ENCODE results near the gene APCDD1L. TPM values are rescaled to one million over a fixed set of nuclear protein-coding genes. Genes with fewer than 3 reads are reported as not detected.

Gene APCDD1L
- total RNA-seq, 4 donors from 2014 or later, result 0.33 to 1.7 (median 1.1) TPM

GRCh38 chr20:58531063-58531462 is 15.9 kb upstream of the APCDD1L start:
- no peak overlapping the region for H3K27ac ChIP-seq (replicated peaks in 1 of 4)
- intact Hi-C loops (cut with DNase I), result no loop called here
- DNase-seq (ENCODE audit: extremely low spot score), result no peak
- no peaks in the 10 kb centered on the region for H3K4me1 ChIP-seq
- H3K36me3 ChIP-seq, result no peaks in the 10 kb centered on the region
- no peak overlapping the region for H3K4me3 ChIP-seq
- TF ChIP-seq POLR2AphosphoS5 (IDR thresholded peaks at IDR 0.05), result no peak
- no peak for TF ChIP-seq POLR2A (IDR thresholded peaks at IDR 0.05; ENCODE audit: low read depth)
- TF ChIP-seq CTCF (IDR thresholded peaks at IDR 0.05), result no peak
- no peak for TF ChIP-seq EP300 (IDR thresholded peaks at IDR 0.05)
- H3K27me3 ChIP-seq, result no peaks in the 10 kb centered on the region
- H3K9me3 ChIP-seq, result peaks cover 0 to 46% (median 28%) of the 10 kb centered on the region in 4 donors

- Histone ChIP-seq H3K27ac (replicated peaks in 1 of 4) (no peak overlapping the region), H3K36me3 (no peaks in the 10 kb centered on the region), H3K27me3 (no peaks in the 10 kb centered on the region), H3K4me3 (no peak overlapping the region), H3K9me3 (peaks cover 0 to 59% (median 33%) of the 10 kb centered on the region in 4 donors), H3K4me1 (no peaks in the 10 kb centered on the region)
- WGBS, result 93% methylated on average over 1 of the region's 1 CpG
- intact Hi-C loops (cut with DNase I), result no loop called here
- no peak for DNase-seq (ENCODE audit: extremely low spot score)
- TF ChIP-seq CTCF (IDR thresholded peaks at IDR 0.05) (no peak), POLR2AphosphoS5 (IDR thresholded peaks at IDR 0.05) (no peak), EP300 (IDR thresholded peaks at IDR 0.05) (no peak), POLR2A (IDR thresholded peaks at IDR 0.05; ENCODE audit: low read depth) (no peak)
These were observed 13.2 kb upstream of the APCDD1L start for GRCh38 chr20:58528412-58528811.

GRCh38 chr20:58526411-58526810 is 11.2 kb upstream of the APCDD1L start:
- no peak for DNase-seq (ENCODE audit: extremely low spot score)
- H3K4me3 ChIP-seq, result no peak overlapping the region
- H3K27ac ChIP-seq (replicated peaks in 1 of 4), result no peak overlapping the region
- intact Hi-C loops (cut with DNase I), result no loop called here
- H3K4me1 ChIP-seq, result no peaks in the 10 kb centered on the region
- WGBS, result 97% methylated on average over 3 of the region's 3 CpGs
- TF ChIP-seq EP300 (IDR thresholded peaks at IDR 0.05), result no peak
- no peak for TF ChIP-seq POLR2AphosphoS5 (IDR thresholded peaks at IDR 0.05)
- no peak for TF ChIP-seq POLR2A (IDR thresholded peaks at IDR 0.05; ENCODE audit: low read depth)
- no peak for TF ChIP-seq CTCF (IDR thresholded peaks at IDR 0.05)
- no peaks in the 10 kb centered on the region for H3K36me3 ChIP-seq
- H3K9me3 ChIP-seq, result peaks cover 0 to 44% (median 19%) of the 10 kb centered on the region in 4 donors
- no peaks in the 10 kb centered on the region for H3K27me3 ChIP-seq

DNA sequence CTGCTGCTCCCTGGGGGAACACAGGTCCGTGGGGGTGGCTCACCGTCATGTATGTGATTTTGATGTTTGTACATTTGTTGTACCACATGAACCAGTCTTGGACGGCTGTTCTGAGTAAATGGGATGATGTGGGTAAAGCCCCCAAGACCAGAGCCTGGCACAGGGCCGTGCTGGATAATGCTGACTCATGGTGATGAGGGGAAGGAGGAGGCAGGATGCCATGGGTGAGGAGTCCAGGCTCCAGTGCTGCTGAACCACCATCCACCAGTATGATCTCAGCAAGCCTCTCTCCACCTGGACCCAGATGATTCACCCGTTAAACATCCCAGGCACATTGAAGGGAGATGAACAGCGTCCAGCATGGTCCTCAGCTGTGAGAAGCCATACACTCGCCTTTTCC is 9.6 kb upstream of the APCDD1L start:
- DNase-seq (ENCODE audit: extremely low spot score), result no peak
- WGBS, result 73% methylated on average over 7 of the region's 7 CpGs
- no peaks in the 10 kb centered on the region for H3K36me3 ChIP-seq
- no peaks in the 10 kb centered on the region for H3K4me1 ChIP-seq
- intact Hi-C loops (cut with DNase I), result no loop called here
- H3K27ac ChIP-seq (replicated peaks in 1 of 4), result no peak overlapping the region
- no peak overlapping the region for H3K4me3 ChIP-seq
- TF ChIP-seq POLR2AphosphoS5 (IDR thresholded peaks at IDR 0.05), result no peak
- no peak for TF ChIP-seq CTCF (IDR thresholded peaks at IDR 0.05)
- TF ChIP-seq POLR2A (IDR thresholded peaks at IDR 0.05; ENCODE audit: low read depth), result no peak
- no peak for TF ChIP-seq EP300 (IDR thresholded peaks at IDR 0.05)
- H3K27me3 ChIP-seq, result no peaks in the 10 kb centered on the region
- peaks cover 0 to 34% (median 14%) of the 10 kb centered on the region in 4 donors for H3K9me3 ChIP-seq

- whole genome bisulfite sequencing, result 65% methylated on average over 2 of the region's 2 CpGs
- Histone ChIP-seq H3K27me3 (no peaks in the 10 kb centered on the region), H3K9me3 (peaks cover 0 to 27% (median 14%) of the 10 kb centered on the region in 4 donors), H3K4me1 (no peaks in the 10 kb centered on the region), H3K27ac (replicated peaks in 1 of 4) (no peak overlapping the region), H3K36me3 (no peaks in the 10 kb centered on the region), H3K4me3 (no peak overlapping the region)
- no peak for DNase-seq (ENCODE audit: extremely low spot score)
- intact Hi-C loops (cut with DNase I), result no loop called here
- TF ChIP-seq EP300 (IDR thresholded peaks at IDR 0.05), result no peak
- no peak for TF ChIP-seq POLR2AphosphoS5 (IDR thresholded peaks at IDR 0.05)
These were observed 8.7 kb upstream of the APCDD1L start for GRCh38 chr20:58523971-58524315.
